Measurements from ENCODE around the gene SLC35E1.
"Not testable (repeated sequence)": the region's sequence is repeated elsewhere in the genome, so short reads cannot be mapped to it uniquely, and the experiment has no call there.

SLC35E1 gene

GRCh38 chr19:16562608-16563025, 9.6 kb downstream of the SLC35E1 start:
- H3K27ac ChIP-seq, result no peak overlapping the region
- no peak overlapping the region for H3K4me3 ChIP-seq

DNA sequence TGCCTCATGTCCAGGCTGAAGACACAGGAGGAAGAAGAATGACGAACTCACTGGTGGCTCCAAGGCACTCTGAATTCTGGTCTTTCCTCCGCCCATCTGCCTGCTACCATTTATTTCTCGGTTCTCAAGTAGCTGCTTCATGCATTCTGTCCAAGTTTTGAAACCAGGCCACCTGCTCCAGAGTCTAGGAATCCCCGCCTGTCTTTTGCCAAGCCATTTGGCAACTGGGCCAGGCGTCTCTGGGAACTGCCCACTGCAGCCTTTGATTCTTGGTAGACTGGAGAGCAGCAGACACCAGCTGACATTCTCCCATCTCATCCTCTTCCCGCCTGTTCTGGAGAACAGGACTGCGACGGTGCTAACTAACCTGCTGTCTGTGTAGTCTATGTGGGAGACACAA, 10.8 kb downstream of the SLC35E1 start:
- Histone ChIP-seq H3K4me3 (no peak overlapping the region), H3K27ac (no peak overlapping the region)

- H3K4me3 ChIP-seq, result no peak overlapping the region
Observed at GRCh38 chr19:16559780-16560276, 12.4 kb downstream of the SLC35E1 start.

GRCh38 chr19:16554776-16555175, 17.4 kb downstream of the SLC35E1 start:
- Histone ChIP-seq H3K4me3 (no peak overlapping the region), H3K27ac (no peak overlapping the region)

More at GRCh38 chr19:16559780-16560276, 12.4 kb downstream of the SLC35E1 start:
- no peak overlapping the region for H3K27ac ChIP-seq

DNA sequence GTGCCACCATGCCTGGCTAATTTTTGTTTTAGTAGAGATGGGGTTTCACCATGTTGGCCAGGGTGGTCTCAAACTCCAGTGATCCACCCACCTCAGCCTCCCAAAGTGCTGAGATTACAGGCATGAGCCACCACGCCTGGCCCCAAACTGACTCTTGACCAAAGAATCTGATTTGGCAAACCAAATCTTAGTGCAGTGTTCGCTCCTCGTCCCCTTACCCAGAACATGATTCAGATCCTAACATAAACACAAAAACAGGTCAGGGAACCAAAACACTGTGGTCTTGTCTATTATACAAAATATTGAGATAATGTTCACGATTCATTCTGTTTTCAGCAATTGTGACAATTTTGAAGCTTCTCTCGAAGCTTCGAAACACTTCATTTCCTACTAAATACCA, 20.3 kb downstream of the SLC35E1 start:
- H3K4me3 ChIP-seq, H3K27ac ChIP-seq: not testable (repeated sequence)

- no peak overlapping the region for H3K27ac ChIP-seq
- H3K4me3 ChIP-seq, result no peak overlapping the region
Observed at GRCh38 chr19:16548956-16549355, 23.3 kb downstream of the SLC35E1 start.

GRCh38 chr19:16544473-16545231, 27.6 kb downstream of the SLC35E1 start:
- H3K4me3 ChIP-seq, result no peak overlapping the region
- H3K27ac ChIP-seq, result no peak overlapping the region

- not testable (repeated sequence) for H3K27ac ChIP-seq, H3K4me3 ChIP-seq
Observed at GRCh38 chr19:16543734-16544133, 28.5 kb downstream of the SLC35E1 start.

DNA sequence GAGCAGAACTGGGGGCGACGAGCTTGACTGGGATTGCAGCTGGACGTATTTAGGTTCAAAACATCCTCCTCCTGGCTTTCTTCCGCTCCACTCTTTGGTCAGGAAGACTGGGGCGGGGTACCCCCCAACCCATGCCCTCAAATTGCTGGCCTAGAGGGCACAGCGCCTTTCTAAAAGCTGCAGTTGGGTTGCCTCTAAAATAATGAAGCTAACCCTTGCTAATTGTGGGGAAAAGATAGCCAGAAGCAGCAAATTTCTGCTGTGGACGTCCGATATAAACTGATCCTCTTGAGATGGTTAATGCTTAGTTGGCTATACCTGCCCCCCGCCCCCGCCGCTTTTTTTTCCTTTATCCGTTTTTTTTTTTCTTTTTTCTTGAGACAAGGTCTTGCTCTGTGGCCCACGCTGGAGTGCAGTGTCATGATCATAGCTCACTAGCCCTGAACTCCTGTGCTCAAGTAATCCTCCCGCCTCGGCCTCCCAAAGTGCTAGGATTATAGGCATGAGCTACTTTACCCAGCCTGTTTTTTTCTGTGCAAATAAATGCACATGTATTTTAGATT, 29.2 kb downstream of the SLC35E1 start:
- peak overlapping the region; percentile 78 to 98 (median 91) for H3K27ac ChIP-seq
- H3K4me3 ChIP-seq, result peak overlapping the region; percentile 71 to 99 (median 86)

DNA sequence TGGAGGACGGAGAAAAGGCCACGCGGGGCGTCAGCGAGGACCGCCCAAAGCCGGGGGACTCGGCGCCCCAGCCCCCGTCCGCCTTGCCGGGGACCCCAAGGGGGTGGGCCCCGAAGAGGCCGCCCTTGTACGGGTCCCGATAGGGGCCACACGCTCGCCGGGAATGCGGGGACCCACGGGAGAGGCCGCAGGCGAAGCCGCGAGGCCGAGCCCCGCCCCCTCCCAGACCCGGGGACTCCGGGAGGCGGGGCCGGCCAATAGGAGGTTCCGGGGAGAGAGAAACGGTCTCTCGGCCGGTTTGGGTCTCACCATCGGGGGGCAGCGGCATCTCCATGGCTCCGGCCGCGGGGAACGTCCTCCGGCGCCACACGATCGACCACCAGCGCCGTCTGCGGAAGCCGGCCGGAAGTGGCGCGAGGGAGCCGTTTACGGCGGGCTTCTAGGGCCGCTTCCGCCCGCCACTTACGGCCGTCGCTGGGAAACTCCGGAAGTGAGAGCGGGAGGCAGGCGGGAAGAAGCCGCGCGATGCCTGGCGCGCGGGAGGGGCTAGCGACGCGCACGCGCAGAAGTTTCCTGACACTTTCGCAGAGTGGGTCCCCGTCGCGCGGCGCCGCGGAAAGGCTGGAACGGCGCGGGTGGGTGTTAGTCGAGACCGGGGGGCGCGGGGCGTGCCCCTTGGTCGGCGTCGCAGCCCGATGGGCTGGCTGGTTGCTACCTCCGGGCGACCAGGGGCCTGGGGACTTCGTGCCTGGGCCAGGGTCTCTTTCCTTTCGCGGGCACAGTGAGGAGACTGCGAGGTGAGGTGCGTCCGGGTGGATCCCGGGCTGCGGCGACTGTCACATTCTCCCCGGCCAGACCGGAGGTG, 29.9 kb downstream of the SLC35E1 start, which contains the start of gene CHERP:
Gene CHERP (minus strand): TSS at position 393 of the 865 bp plus-strand sequence. CDS start 59 bp downstream, at position 334.
- Histone ChIP-seq H3K4me3 (peak within 1 kb of the TSS; percentile 71 to 99 (median 86)), H3K27ac (peak within 1 kb of the TSS; percentile 78 to 98 (median 91))

DNA sequence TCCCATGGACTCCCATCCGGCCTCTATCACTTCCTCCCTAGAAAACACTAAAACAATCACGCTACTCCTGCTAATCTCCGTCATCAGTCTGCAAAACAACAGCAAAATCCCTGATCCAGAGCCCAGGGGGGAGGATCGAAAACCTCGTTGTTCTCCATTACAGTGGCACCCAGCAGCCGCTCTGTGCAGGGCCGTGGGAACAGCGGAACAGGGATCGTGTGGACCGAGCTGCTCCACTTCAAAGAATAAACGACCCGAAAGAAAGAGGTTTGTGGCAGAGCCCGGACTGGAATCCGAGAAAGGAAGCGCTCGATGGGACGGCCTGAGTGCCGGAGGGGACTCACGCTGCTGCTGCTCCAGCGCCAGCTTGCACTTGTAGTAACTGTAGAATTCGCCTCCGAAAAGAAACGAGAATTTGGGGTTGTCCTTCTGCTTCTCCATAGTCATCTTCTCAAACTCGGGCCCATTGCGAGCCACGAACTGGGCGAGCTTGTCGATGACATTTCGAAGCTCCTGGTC, 30.6 kb downstream of the SLC35E1 start:
- H3K4me3 ChIP-seq, result peak overlapping the region; percentile 71 to 99 (median 86)
- peak overlapping the region; percentile 68 to 98 (median 91) for H3K27ac ChIP-seq

- peak overlapping the region in 6 of 21 experiments; percentile 88 to 98 (median 93) for H3K27ac ChIP-seq
- peak overlapping the region; percentile 71 to 99 (median 86) for H3K4me3 ChIP-seq
Observed at GRCh38 chr19:16540948-16541347, 31.3 kb downstream of the SLC35E1 start.

DNA sequence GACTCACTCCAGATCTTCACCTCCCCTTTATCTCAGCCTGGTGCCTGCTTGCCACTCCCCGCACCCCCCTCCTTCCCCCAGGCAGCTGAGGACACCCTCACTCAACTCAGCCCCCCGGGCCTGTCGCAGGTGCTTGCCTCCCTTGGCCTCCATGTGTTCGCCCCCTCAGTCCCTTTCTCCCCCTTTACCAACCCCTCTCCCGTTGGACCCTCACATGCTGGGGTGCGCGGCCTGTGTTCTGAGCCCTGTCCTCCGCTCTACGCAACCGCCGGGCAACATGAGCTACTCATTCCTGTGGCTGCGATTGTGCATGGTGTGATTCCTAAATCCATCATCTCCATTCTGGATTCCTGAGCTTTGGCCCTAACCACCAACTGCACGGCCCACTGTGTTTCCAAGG, 35.1 kb downstream of the SLC35E1 start:
- H3K4me3 ChIP-seq, result no peak overlapping the region
- H3K27ac ChIP-seq, result no peak overlapping the region

- no peak overlapping the region for H3K27ac ChIP-seq
- H3K4me3 ChIP-seq, result no peak overlapping the region
Observed at GRCh38 chr19:16536130-16536529, 36.1 kb downstream of the SLC35E1 start.

DNA sequence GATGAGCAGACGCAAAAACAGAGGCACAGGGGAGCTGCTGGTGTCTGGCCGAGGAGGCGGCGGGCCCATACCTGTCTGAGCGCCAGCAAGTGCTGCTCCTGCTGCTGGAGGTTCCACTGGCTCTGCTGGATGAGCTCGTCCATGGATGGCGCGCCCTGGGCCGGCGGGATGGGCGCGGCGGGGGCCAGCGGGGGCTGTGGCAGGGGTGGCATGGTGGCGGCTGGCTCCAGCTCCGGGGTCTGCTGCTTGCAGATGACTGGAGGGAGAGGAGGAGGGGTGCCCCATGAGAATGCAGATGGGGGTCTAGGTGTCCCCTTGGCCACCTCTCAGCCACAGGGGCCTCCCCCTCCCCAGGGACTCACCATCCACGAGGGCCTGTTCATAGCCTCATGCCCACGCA, 36.8 kb downstream of the SLC35E1 start:
- Histone ChIP-seq H3K27ac (no peak overlapping the region), H3K4me3 (no peak overlapping the region)

- no peak overlapping the region for H3K4me3 ChIP-seq
- H3K27ac ChIP-seq, result no peak overlapping the region
Observed at GRCh38 chr19:16532440-16533234, 39.6 kb downstream of the SLC35E1 start.

- no peak overlapping the region for H3K27ac ChIP-seq
Observed at GRCh38 chr19:16531380-16531669, 40.9 kb downstream of the SLC35E1 start.

GRCh38 chr19:16530540-16531379, 41.5 kb downstream of the SLC35E1 start:
- Histone ChIP-seq H3K27ac (no peak overlapping the region), H3K4me3 (no peak overlapping the region)

More at GRCh38 chr19:16531380-16531669, 40.9 kb downstream of the SLC35E1 start:
- no peak overlapping the region for H3K4me3 ChIP-seq
